ENCODE results near the gene ST3GAL3. TPM values are rescaled to one million over a fixed set of nuclear protein-coding genes. Genes with fewer than 3 reads are reported as not detected.

ST3GAL3 gene
- total and polyA plus RNA-seq, 2 donors (not counting 3 experiments of a cell fraction or from before 2014, with no cell fraction given), result 14.3 to 35.8 TPM

DNA sequence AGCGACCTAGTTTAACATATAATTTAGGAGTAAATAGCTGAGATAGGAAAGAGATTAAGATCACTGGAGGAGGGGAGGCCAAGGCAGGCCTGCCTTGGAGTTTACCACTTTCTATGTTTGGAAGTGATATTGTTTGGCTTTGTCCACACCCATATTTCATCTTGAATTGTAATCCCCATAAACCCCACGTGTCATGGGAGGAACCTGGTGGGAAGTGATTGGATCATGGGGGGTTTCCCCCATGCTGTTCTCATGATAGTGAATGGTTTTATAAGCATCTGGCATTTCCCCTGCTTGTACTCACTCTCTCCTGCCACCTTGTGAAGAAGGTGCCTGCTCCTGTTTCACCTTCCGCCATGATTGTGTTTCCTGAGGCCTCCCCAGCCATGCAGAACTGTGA lies 168.0 kb downstream of the ST3GAL3 start:
- TF ChIP-seq POLR2AphosphoS5 (IDR thresholded peaks at IDR 0.05; ENCODE audit: insufficient read depth, low read depth, low read length) (no peak), MYC (IDR thresholded peaks at IDR 0.05; ENCODE audit: low read depth, low read length) (no peak), EZH2 (IDR thresholded peaks at IDR 0.05; ENCODE audit: borderline replicate concordance, low read depth, low read length, severe bottlenecking) (no peak), FOS (IDR thresholded peaks at IDR 0.05; ENCODE audit: borderline replicate concordance, insufficient read depth, low read length) (no peak), POLR2A (IDR thresholded peaks at IDR 0.05; ENCODE audit: low read depth, low read length) (no peak), GATA2 (IDR thresholded peaks at IDR 0.05; ENCODE audit: insufficient read depth, insufficient read length, low read depth, low read length) (no peak), JUN (IDR thresholded peaks at IDR 0.05; ENCODE audit: borderline replicate concordance, insufficient read depth, insufficient read length, low read depth) (no peak)
- TF ChIP-seq, protein P1, sequence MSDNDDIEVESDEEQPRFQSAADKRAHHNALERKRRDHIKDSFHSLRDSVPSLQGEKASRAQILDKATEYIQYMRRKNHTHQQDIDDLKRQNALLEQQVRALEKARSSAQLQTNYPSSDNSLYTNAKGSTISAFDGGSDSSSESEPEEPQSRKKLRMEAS (IDR thresholded peaks at IDR 0.05; ENCODE audit: insufficient read depth, insufficient read length), result no peak
- TF ChIP-seq, protein P2, sequence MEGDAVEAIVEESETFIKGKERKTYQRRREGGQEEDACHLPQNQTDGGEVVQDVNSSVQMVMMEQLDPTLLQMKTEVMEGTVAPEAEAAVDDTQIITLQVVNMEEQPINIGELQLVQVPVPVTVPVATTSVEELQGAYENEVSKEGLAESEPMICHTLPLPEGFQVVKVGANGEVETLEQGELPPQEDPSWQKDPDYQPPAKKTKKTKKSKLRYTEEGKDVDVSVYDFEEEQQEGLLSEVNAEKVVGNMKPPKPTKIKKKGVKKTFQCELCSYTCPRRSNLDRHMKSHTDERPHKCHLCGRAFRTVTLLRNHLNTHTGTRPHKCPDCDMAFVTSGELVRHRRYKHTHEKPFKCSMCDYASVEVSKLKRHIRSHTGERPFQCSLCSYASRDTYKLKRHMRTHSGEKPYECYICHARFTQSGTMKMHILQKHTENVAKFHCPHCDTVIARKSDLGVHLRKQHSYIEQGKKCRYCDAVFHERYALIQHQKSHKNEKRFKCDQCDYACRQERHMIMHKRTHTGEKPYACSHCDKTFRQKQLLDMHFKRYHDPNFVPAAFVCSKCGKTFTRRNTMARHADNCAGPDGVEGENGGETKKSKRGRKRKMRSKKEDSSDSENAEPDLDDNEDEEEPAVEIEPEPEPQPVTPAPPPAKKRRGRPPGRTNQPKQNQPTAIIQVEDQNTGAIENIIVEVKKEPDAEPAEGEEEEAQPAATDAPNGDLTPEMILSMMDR (IDR thresholded peaks at IDR 0.05; ENCODE audit: extremely low read depth in 1 of 2, insufficient read depth in 1 of 2, low read depth in 1 of 2, low read length in 2 of 2), result no peak
- DNase-seq (ENCODE audit: low read depth, low spot score), result no peak
- Histone ChIP-seq H3K9me3 (replicated peaks; ENCODE audit: control insufficient read depth, insufficient read depth, low read length) (no peaks in the 10 kb centered on the region), H3K27me3 (ENCODE audit: control insufficient read depth in 2 of 2, insufficient read depth in 2 of 2, low read length in 2 of 2) (no peaks in the 10 kb centered on the region), H3K36me3 (ENCODE audit: control insufficient read depth in 2 of 2, extremely low read depth in 1 of 2, insufficient read depth in 2 of 2, low read length in 2 of 2) (no peaks in the 10 kb centered on the region), H3K4me2 (ENCODE audit: insufficient read depth, low read length) (no peak overlapping the region), H3K9me1 (replicated peaks; ENCODE audit: control insufficient read depth, extremely low read depth, insufficient read depth, low read length) (no peaks in the 10 kb centered on the region), H3K79me2 (ENCODE audit: control insufficient read depth, insufficient read depth, low read length) (no peaks in the 10 kb centered on the region), H4K20me1 (replicated peaks; ENCODE audit: control insufficient read depth, extremely low read depth, insufficient read depth, low read length) (no peaks in the 10 kb centered on the region), H3K9ac (replicated peaks; ENCODE audit: extremely low read depth, insufficient read depth, low read length) (no peak overlapping the region), H3K4me3 (replicated peaks in 1 of 3; ENCODE audit: insufficient read depth in 1 of 3, low read depth in 1 of 3, low read length in 3 of 3) (no peak overlapping the region), H3K4me1 (ENCODE audit: control insufficient read depth, extremely low read depth, insufficient read depth, low read length) (no peaks in the 10 kb centered on the region), H3K27ac (ENCODE audit: insufficient read depth, low read depth, low read length) (no peak overlapping the region), H2AFZ (ENCODE audit: low read depth, low read length) (no peak overlapping the region)
- intact Hi-C loops (cut with micrococcal nuclease), result no loop called here
- no TSS peak for BruUV-seq (replicated peaks)
- FAIRE-seq, result no peak
- POLR2A ChIA-PET, result no interaction called here
- dilution Hi-C loops (cut with MboI; ENCODE audit: extremely low pct_ligation_motif_present, low sequenced_read_pairs), result no loop called here
- CTCF ChIA-PET, result interaction anchor here (0.8 to 1.9 kb wide), 5 partner anchors 8 to 112 kb away, joined by 3 to 8 read pairs (median 4); no protein-coding TSS in a partner anchor
